CD4-positive, alpha-beta T cell (primary cell): ENCODE measurements around the gene HMBS. TPM values are rescaled to one million over a fixed set of nuclear protein-coding genes. Genes with fewer than 3 reads are reported as not detected.
"Not testable (repeated sequence)": the region's sequence is repeated elsewhere in the genome, so short reads cannot be mapped to it uniquely, and the experiment has no call there.

Experiments used
- ATAC-seq: fragments of 200-7000 bp; cut with Tn5 transposase; one replicate; pipeline ENCODE4 v1.10.0; 2022; ENCODE audit warnings: mild to moderate bottlenecking; ENCODE audit not compliant: poor library complexity
- CTCF ChIA-PET: fragments of 350-600 bp; sonication (Branson Sonifier 250); formaldehyde crosslinking; loops from one replicate; lab custom pipeline; 2021; ENCODE audit warnings: antibody characterized with exemption, inconsistent platforms; lab: Charles Lee
- POLR2A ChIA-PET: fragments of 350-600 bp; sonication (Branson Sonifier 250); formaldehyde crosslinking; loops from one replicate; lab custom pipeline; 2021; ENCODE audit warnings: antibody characterized with exemption, inconsistent platforms; lab: Charles Lee
- DNase-seq, 14 experiments: peaks; one replicate each; pipeline ENCODE4 v3.0.0-alpha.2; 2013 to 2020; ENCODE audit warnings: mixed read lengths in 2 of 14
- H3K27ac ChIP-seq, 2 donors: one replicate each; pipeline versions ENCODE4 v1.5.1 to v1.7.0; 2013; ENCODE audit warnings: low read length in 2 of 2, low read depth in 1 of 2, mild to moderate bottlenecking in 1 of 2
- H3K27me3 ChIP-seq, 2 experiments: 1 replicate in 1 of 2; 2 replicates in 1 of 2; pipeline versions ENCODE4 v1.6.1 to v1.7.0; 2013; ENCODE audit warnings: low read length in 2 of 2, control low read depth in 1 of 2, mild to moderate bottlenecking in 1 of 2, moderate library complexity in 1 of 2; ENCODE audit not compliant: insufficient read depth in 2 of 2, control insufficient read depth in 1 of 2
- H3K36me3 ChIP-seq: one replicate; pipeline ENCODE4 v1.6.1; 2013; ENCODE audit warnings: low read length, control low read depth; ENCODE audit not compliant: insufficient read depth
- H3K4me1 ChIP-seq: one replicate; pipeline ENCODE4 v1.6.1; 2013; ENCODE audit warnings: low read length, control low read depth; ENCODE audit not compliant: insufficient read depth
- H3K4me3 ChIP-seq: one replicate; pipeline ENCODE4 v1.5.1; 2013; ENCODE audit warnings: mild to moderate bottlenecking, low read length, moderate library complexity
- H3K9me3 ChIP-seq, 2 experiments: 1 replicate in 1 of 2; 2 replicates in 1 of 2; pipeline versions ENCODE4 v1.6.1 to v1.7.0; 2013; ENCODE audit warnings: low read length in 2 of 2, mild to moderate bottlenecking in 2 of 2, control low read depth in 1 of 2, moderate library complexity in 1 of 2; ENCODE audit not compliant: control insufficient read depth in 1 of 2, insufficient read depth in 1 of 2
- H3K27ac Mint-ChIP-seq: one replicate; pipeline ENCODE4 v1.8.0; 2020; ENCODE audit warnings: mixed read lengths
- H3K27me3 Mint-ChIP-seq: one replicate; pipeline ENCODE4 v1.8.0; 2021; ENCODE audit warnings: mixed read lengths
- H3K36me3 Mint-ChIP-seq: one replicate; pipeline ENCODE4 v1.8.0; 2021; ENCODE audit warnings: low read depth, mixed read lengths
- H3K4me1 Mint-ChIP-seq: one replicate; pipeline ENCODE4 v1.8.0; 2021; ENCODE audit warnings: low read depth, mixed read lengths
- H3K4me3 Mint-ChIP-seq: one replicate; pipeline ENCODE4 v1.8.0; 2020; ENCODE audit warnings: mild to moderate bottlenecking, mixed read lengths
- H3K9me3 Mint-ChIP-seq: one replicate; pipeline ENCODE4 v1.8.0; 2020; ENCODE audit warnings: mixed read lengths
- CTCF ChIP-seq: fragments of 200-600 bp; IDR thresholded peaks from one replicate; pipeline ENCODE4 v1.8.0; 2022; ENCODE audit warnings: antibody characterized with exemption, mild to moderate bottlenecking
- intact Hi-C, 2 experiments: fragments of 100-400 bp; cut with DNase I in 1 of 2; cut with micrococcal nuclease in 1 of 2; formaldehyde crosslinking; loops; one replicate each; pipeline versions ENCODE4 v1.15.1 to v1.9.0; 2023 to 2025; cut with DNase I, micrococcal nuclease
- total RNA-seq, 174 experiments: library from RNA in 2 of 174; stranded (reverse) in 2 of 174; gene quantifications; one replicate each; pipeline ENCODE4 v1.2.3 and lab custom pipeline; 2021 to 2026

HMBS gene
- total RNA-seq, 2 experiments from 2014 or later: 3.4 to 4.1 TPM

DNA sequence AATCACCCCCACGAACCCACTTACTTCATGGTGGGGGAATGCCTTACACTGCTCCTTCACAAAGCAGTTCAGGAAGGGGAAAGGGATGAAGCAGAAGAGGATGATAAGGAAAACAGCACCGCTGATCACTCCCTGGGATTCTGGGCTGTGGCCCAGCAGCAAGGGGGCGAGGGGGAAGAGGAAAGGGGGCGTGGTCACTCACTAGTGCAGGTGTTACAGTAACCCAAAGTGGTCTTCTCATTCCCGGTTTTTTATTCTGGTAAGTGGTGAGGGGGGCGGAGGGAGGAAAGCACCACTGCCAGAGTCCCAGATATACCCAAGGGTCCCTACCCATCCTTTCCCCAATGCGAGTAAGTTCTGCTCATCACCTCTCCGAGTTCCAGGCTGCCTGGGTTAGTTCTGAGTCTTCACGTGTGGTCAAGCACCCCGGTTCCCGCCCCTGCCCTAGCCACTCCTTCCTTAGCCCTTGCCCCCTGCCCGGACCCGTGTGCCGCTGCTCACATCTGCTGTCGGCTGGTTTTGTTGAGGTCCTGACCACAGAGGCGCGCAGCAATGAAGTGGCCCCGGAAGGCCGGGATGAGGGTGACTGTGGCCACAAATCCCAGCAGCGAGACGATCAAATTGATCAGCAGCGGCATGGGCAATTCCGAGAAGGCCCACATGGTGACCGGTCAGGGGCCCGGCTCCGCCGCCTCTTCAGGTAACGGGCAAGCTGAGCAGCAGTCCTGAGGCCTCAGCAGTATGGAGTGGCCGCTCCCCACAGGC lies 16.5 kb downstream of the HMBS start:
- H3K27ac ChIP-seq: peak overlapping the region; percentile 83 to 95
- DNase-seq (no peak), ATAC-seq (no peak)
- TF ChIP-seq CTCF: no peak
- intact Hi-C loops: loop anchor here (1.0 to 10.0 kb wide), 6 partner anchors 16 to 526 kb away; partner anchors contain the start of genes RPS25 (in 2 of the 2), TRAPPC4 (in 2 of the 2), VPS11 (in 2 of the 2) and ARCN1 (in 1 of the 2)
- Mint-ChIP-seq H3K27ac (peak overlapping the region; percentile 97), H3K4me1 (peaks cover 52% of the 10 kb centered on the region), H3K27me3 (no peaks in the 10 kb centered on the region), H3K36me3 (peaks cover 45% of the 10 kb centered on the region), H3K4me3 (peak overlapping the region; percentile 95), H3K9me3 (no peaks in the 10 kb centered on the region)
- peak overlapping the region; percentile 90 for H3K4me3 ChIP-seq
- H3K36me3 ChIP-seq: peaks cover 23% of the 10 kb centered on the region
- H3K4me1 ChIP-seq: peaks cover 29% of the 10 kb centered on the region
- POLR2A ChIA-PET: interaction anchor here (1.0 to 2.3 kb wide), 19 partner anchors 11 to 529 kb away, joined by 3 to 59 read pairs (median 6); partner anchors contain the start of genes ARCN1, CBL, CENATAC and HINFP
- H3K9me3 ChIP-seq: no peaks in the 10 kb centered on the region
- no peaks in the 10 kb centered on the region for H3K27me3 ChIP-seq
- CTCF ChIA-PET: interaction anchor here (1.4 to 1.8 kb wide), 3 partner anchors 16 to 36 kb away, joined by 3 to 4 read pairs (median 4); partner anchors contain the start of gene HMBS

GRCh38 chr11:119101759-119102423 lies 17.2 kb downstream of the HMBS start, which contains the start of gene DPAGT1:
TSS of gene DPAGT1 (minus strand) at chr11:119101853. CDS start at chr11:119101655, 198 bp downstream.
- no peaks in the 10 kb centered on the region for H3K27me3 Mint-ChIP-seq
- no peaks in the 10 kb centered on the region for H3K27me3 ChIP-seq
- peaks cover 51% of the 10 kb centered on the region for H3K4me1 Mint-ChIP-seq
- peak; percentile 73 to 92 (median 78) for DNase-seq
- ChIA-PET CTCF (interaction anchor here (0.7 to 1.8 kb wide), 5 partner anchors 16 to 95 kb away, joined by 3 to 5 read pairs (median 4); partner anchors contain the start of gene HMBS), POLR2A (interaction anchor here (0.5 to 2.3 kb wide), 26 partner anchors 8 to 530 kb away, joined by 3 to 59 read pairs (median 5); partner anchors contain the start of genes ABCG4, ARCN1, CBL and CENATAC)
- no peaks in the 10 kb centered on the region for H3K9me3 Mint-ChIP-seq
- intact Hi-C loops: loop anchor here (1.0 to 10.0 kb wide), 8 partner anchors 17 to 527 kb away; partner anchors contain the start of genes RPS25 (in 2 of the 2), TRAPPC4 (in 2 of the 2), VPS11 (in 2 of the 2) and ARCN1 (in 1 of the 2)
- peaks cover 35% of the 10 kb centered on the region for H3K4me1 ChIP-seq
- H3K4me3 ChIP-seq: peak within 1 kb of the TSS; percentile 90
- peak within 1 kb of the TSS; percentile 97 for H3K27ac Mint-ChIP-seq
- peaks cover 40% of the 10 kb centered on the region for H3K36me3 Mint-ChIP-seq
- peaks cover 16% of the 10 kb centered on the region for H3K36me3 ChIP-seq
- peak within 1 kb of the TSS; percentile 95 for H3K4me3 Mint-ChIP-seq
- peak; percentile 84 for ATAC-seq
- H3K27ac ChIP-seq: peak within 1 kb of the TSS; percentile 83 to 95
- no peaks in the 10 kb centered on the region for H3K9me3 ChIP-seq
- TF ChIP-seq CTCF: no peak

- Mint-ChIP-seq H3K36me3 (peaks cover 30% of the 10 kb centered on the region), H3K4me1 (peaks cover 56% of the 10 kb centered on the region), H3K27ac (peak overlapping the region; percentile 97), H3K4me3 (peak overlapping the region; percentile 95)
- not testable (repeated sequence) for ATAC-seq, H3K27me3 Mint-ChIP-seq, DNase-seq, H3K27me3 ChIP-seq, H3K9me3 Mint-ChIP-seq, H3K9me3 ChIP-seq, H3K36me3 ChIP-seq
- ChIA-PET POLR2A (interaction anchor here (0.7 to 2.3 kb wide), 10 partner anchors 9 to 531 kb away, joined by 4 to 59 read pairs (median 12); partner anchors contain the start of genes ARCN1, HINFP, HMBS and NLRX1), CTCF (interaction anchor here (1.0 to 1.8 kb wide), 2 partner anchors 15 to 93 kb away, joined by 4 to 5 read pairs; no protein-coding TSS in a partner anchor)
- H3K4me3 ChIP-seq: peak overlapping the region; percentile 90
- peaks cover 39% of the 10 kb centered on the region for H3K4me1 ChIP-seq
- intact Hi-C loops: loop anchor here (5.0 to 10.0 kb wide), 3 partner anchors 36 to 528 kb away; partner anchors contain the start of genes ARCN1 (in 1 of the 2) and VPS11 (in 1 of the 2)
- H3K27ac ChIP-seq: peak overlapping the region in 1 of 2 donors; percentile 9
Observed at GRCh38 chr11:119103161-119103664, 18.5 kb downstream of the HMBS start.
